HG03064 (cell line): ENCODE measurements around the gene TTC21A.

ENCODE experiments used
- ATAC-seq: cut with Tn5 transposase; IDR thresholded peaks from one replicate; pipeline ENCODE4 v1.9.1; 2021; ENCODE audit warnings: low read depth; ENCODE audit not compliant: unreplicated experiment

Gene TTC21A

GRCh38 chr3:39113291-39113690, 5.8 kb downstream of the TTC21A start:
- ATAC-seq, result no peak

- no peak for ATAC-seq
Observed at GRCh38 chr3:39114456-39114855, 7.0 kb downstream of the TTC21A start.

DNA sequence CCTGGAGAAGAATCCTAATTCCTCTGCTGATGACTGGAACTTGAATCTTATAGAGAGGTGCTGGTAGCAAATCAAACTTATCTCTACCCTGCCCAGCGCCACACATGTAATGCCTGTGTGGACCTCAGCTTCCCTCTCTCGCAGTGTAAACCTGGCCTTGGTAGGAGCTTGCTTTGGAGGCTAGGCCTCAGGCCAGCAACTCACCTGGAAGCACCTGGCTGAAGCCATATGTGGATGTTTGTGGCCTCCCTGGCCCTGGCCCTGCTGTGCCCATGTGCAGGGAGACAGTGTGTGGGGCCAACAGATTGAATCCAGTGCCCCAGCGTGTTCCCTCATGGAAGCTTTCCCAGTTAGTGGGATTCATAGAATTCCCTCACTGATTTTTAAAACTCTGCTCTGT, 8.4 kb downstream of the TTC21A start:
- no peak for ATAC-seq

DNA sequence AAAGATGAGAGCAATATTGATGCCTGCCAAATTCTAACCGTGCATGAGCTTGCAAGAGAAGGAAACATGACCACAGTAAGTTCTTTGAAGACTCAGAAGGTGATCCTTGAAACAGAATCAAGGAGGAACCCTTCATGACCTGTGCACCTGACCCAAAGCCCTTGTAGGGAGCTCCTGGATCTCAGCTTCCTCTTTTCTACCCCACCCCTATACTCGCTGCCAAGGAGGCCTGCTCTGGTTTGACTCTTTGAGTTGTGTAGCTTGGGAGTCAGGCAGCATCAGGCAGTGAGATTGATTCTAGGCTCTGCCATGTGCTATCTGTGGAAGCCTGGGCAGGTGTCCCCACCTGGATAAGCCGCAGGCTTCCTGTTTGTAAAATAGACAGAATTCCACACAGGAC, 10.6 kb downstream of the TTC21A start:
- ATAC-seq, result no peak

DNA sequence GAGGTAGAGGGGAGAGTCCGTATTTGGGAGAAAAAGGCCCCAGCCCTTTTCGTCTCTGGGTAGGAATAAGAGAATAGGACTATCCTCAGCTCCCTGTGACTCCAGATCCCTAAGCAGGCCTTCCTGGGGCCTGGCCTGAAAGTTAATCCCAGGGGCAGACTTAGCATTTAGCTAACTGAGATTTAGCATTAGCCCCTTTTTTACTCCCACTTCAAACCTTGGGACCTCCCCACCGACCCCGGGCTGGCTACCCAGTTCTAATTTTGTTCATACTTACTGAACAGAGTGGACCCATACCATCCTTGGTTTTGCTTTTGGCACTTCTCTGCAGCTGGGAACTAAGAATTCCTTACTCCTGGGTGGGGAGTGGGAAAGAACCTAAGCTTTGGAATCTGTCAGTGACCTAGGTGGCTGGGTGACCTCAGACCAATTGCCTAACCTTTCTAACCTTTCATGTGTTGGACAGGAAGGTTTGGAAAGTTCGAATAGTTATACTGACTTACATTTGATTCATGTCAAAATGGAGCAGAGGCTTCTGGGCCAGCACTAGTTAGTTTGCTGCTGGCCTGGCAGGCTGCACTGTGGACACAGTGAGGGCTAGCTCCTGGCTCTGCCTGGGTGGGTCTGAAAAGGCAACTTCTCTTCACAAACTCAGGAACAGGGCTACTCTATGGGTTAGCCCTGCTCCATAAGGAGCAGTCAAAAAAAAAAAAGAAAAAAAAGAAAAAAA, 11.6 kb downstream of the TTC21A start:
- no peak for ATAC-seq

DNA sequence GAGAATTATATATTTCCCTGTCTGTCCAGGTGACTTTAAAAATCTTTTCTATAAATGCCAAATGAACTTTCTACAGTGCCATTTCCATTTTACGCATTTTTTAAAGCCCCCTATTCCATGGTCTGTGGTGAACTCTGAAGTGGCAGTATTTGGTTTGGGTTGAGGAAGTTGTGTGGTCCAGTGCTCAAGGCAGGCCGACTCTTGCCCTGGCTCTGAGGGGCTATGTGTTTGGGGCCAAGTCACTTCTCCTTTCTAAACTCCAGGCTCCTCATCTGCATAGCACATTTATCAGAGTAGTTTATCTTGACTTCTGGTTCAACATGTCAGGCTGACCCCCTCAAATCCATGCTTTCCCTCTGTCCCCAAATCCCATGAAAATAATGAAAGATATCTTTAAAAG, 14.1 kb downstream of the TTC21A start:
- ATAC-seq, result no peak

DNA sequence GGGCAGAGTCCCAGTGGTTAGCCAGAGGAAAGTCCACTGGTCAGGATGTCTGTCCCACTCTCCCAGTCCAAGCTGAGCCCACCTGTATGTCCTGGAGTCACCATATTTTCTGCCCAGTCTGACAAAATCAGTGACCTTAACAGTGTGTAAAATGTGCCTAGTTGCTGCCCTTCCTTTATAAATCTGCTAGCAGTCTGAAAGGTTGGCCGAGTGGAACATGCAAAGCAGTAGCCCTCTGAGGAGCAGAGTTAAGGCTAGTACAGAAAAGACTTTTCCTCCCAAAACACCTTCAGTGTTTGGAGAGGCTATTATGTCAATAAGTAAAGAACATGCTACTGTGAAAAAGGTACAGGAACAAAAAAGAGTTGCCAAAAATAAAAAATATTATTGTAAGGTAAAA, 15.3 kb downstream of the TTC21A start:
- ATAC-seq, result peak; percentile 69

- ATAC-seq, result no peak
Observed at GRCh38 chr3:39124876-39125840, 17.7 kb downstream of the TTC21A start.

DNA sequence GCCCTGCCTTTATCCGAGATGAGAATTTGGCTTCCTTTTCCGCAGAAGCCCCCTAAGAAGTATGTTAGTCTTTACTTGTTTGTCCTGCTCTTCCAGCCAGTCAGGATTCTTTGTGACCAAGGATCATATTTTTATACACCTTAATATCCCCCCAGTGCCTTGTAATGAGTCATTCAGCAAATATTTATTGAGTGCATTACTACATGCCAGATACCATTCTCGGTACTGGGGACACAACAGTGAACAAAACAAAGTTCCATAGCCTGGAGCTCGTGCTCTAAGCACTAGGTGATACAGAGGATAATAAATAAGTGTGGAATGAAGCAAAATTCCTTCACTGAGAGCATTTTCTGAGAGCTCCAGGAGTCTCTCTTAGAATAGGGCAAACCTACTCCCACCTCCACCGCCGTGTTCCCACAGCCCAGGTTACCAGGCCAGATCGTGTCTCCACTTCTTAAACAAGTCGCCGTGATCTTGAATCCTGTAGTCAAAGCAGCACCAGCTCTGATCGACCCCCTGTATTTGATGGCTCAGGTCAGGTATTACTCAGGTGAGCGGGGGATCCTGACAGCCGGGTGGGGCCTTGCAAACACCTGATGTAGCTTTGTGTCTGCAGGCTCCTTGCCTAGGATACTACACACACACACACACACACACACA, 18.5 kb downstream of the TTC21A start:
- ATAC-seq, result no peak

DNA sequence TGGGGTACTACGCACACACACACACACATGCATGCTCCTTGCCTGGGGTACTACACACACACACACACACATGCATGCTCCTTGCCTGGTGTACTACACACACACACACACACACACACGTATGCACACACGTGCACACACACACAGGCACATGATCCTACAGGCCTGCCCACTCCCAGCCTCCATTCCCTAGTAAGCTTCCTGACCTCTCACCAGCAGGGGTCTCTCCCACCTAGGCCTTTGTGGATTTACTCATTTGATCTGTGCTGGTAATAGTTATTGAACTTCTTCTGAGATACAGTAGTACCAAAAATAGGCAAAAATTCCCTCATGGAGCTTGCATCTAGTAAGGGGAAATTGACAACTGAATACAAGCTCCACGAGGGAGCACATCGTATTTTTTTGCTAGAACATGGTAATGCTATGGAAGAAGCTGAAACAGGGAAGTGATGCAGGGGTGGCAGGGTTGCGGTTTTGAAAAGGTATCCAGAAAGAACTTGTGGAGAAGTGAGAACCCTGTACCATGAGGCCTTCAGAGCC, 19.1 kb downstream of the TTC21A start:
- no peak for ATAC-seq

- ATAC-seq, result no peak
Observed at GRCh38 chr3:39127269-39127907, 19.9 kb downstream of the TTC21A start.

DNA sequence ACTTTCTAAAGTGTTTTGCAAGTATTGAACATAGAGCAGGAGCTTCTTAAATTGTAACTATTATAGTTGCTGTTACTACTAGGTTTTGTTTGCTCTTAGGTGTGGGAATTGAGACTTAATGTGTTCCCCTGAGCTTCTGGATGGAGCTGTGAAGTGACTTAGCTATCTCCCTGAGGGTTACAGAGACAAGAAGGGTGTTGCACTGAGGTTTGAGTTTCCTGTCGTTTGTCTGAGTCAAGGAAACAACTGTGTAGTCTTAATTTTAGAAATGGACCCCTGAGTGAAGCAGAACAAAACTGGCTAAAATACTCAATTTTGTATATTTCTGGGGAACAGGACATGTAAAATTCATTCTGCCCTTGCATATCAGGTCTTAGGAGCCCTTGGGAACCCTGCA, 20.4 kb downstream of the TTC21A start:
- no peak for ATAC-seq

- ATAC-seq, result no peak
Observed at GRCh38 chr3:39128951-39129350, 21.5 kb downstream of the TTC21A start.

DNA sequence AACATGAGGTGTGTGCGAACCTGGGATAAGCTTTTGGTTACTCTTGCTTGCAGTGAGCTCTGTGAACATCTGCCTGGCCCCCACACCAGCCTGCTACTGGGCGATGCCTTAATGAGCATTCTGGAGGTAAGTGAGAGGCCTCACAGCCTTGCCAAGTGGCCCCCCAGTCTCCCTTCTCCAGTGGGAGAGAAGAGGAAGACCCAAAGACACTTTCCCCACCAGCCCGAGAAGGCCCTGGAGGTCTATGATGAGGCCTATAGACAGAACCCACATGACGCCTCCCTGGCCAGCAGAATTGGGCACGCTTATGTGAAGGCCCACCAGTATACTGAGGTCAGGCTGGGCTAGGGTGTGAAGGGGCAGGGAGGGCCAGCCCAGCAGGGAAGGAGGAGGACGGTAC, 22.5 kb downstream of the TTC21A start:
- ATAC-seq, result no peak

- no peak for ATAC-seq
Observed at GRCh38 chr3:39130693-39131265, 23.3 kb downstream of the TTC21A start.

DNA sequence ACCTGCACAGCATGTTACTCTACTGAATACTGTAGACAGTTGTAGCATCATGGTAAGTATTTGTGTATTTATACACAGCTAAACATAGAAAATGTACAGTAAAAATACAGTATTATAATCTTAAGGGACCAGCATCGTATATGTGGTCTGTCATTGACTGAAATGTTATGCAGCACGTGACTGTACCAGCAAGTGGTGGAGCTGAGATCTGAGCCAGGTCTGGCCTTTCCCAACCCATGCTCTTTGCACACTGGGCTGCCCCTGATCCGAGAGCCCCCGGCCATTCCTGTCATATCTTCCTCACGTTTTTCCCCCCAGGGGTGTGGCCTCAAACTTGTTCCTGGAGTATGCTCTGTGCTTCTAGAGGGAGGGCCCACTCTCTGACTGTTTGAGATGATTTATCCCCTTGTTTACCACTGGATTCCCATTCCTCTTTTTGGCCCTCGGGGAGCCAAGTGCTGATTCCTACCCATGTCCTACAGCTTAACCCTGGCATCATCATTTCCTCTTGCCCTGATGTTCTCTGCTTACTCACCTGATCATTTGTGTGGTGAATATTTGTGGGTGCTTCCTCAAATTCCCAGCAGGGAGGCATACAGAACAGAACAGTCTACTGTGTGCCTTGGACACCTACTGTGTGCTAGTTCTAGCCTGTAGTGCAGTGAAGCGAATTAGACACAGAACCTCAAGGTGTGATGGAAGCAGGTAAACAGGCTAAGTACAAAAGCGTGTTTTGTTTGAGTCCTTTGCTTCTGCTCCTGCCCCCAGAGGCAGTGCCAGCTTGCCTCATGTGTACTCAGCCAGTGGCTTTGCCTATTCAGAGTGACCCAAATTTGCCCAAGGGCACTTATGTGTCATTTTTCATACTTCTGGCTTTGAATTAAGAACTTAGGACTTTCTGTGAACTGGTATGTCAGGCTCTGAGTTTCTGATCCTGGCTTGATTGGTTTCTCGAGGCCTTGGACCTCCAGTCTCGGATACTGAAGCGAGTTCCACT, 24.9 kb downstream of the TTC21A start:
- ATAC-seq, result no peak

DNA sequence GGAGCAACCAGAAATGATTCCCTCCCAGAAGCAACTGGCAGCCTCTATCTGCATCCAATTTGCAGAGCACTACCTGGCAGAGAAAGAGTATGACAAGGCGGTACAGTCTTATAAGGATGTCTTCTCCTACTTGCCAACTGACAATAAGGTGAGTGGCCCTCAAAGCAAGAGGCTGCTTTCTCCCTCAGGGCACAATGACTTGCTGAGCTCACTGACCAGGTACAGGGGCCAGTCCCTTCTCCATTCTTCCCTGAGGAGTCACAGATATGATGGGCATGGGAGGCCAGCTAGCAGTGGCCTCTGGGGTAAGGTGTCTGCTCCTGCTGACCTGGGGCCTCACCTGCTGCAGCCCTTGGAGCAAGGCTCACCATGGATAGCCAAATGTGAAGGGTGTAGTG, 25.6 kb downstream of the TTC21A start:
- no peak for ATAC-seq

DNA sequence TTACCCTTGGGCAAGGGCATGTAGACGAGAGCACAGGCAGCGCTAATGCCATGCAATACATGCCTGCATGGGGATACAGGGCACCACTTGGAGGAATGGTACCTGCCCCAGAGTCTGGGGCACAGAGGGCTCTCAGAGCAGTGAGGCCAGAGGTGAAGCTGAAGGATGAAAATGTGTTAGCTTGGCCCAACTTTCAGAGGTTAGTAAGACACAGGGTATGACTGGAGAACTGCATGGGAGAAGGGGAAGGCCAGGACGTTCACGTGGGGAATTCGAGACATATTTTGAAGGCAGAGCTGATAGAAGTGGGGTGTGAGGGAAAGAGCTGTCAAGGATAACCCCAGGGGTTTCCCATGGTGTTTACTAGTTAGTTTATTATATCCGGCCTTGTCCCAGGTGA, 26.3 kb downstream of the TTC21A start:
- no peak for ATAC-seq

GRCh38 chr3:39134305-39134704, 26.8 kb downstream of the TTC21A start:
- ATAC-seq, result no peak
